HG03196 (cell line): ENCODE measurements around the gene TNFRSF1A.
"Not testable (repeated sequence)": the region's sequence is repeated elsewhere in the genome, so short reads cannot be mapped to it uniquely, and the experiment has no call there.

Source experiments
- ATAC-seq: cut with Tn5 transposase; IDR thresholded peaks from one replicate; pipeline ENCODE4 v1.9.1; 2021; ENCODE audit not compliant: unreplicated experiment

The TNFRSF1A gene

GRCh38 chr12:6307529-6307928 is 34.3 kb downstream of the TNFRSF1A start:
- no peak for ATAC-seq

GRCh38 chr12:6306599-6307220 is 35.2 kb downstream of the TNFRSF1A start:
- ATAC-seq = no peak

GRCh38 chr12:6306151-6306550 is 35.7 kb downstream of the TNFRSF1A start:
- no peak for ATAC-seq

GRCh38 chr12:6303071-6303470 is 38.8 kb downstream of the TNFRSF1A start:
- no peak for ATAC-seq

- no peak for ATAC-seq
These were observed 39.3 kb downstream of the TNFRSF1A start for GRCh38 chr12:6302621-6303020.

- no peak for ATAC-seq
These were observed 40.2 kb downstream of the TNFRSF1A start for GRCh38 chr12:6301721-6302120.

GRCh38 chr12:6297170-6297569 is 44.7 kb downstream of the TNFRSF1A start:
- ATAC-seq = no peak

GRCh38 chr12:6295094-6295811 is 46.6 kb downstream of the TNFRSF1A start:
- no peak for ATAC-seq

- no peak for ATAC-seq
These were observed 47.5 kb downstream of the TNFRSF1A start for GRCh38 chr12:6294156-6295093.

GRCh38 chr12:6292606-6293005 is 49.3 kb downstream of the TNFRSF1A start:
- no peak for ATAC-seq

GRCh38 chr12:6289906-6290305 is 52.0 kb downstream of the TNFRSF1A start:
- not testable (repeated sequence) for ATAC-seq

GRCh38 chr12:6289081-6289480 is 52.8 kb downstream of the TNFRSF1A start:
- ATAC-seq = not testable (repeated sequence)

GRCh38 chr12:6288235-6288634 is 53.6 kb downstream of the TNFRSF1A start:
- ATAC-seq = no peak

GRCh38 chr12:6285532-6286306 is 56.2 kb downstream of the TNFRSF1A start:
- no peak for ATAC-seq

- peak; percentile 73 for ATAC-seq
These were observed 56.8 kb downstream of the TNFRSF1A start for GRCh38 chr12:6285063-6285477.

GRCh38 chr12:6284273-6284672 is 57.6 kb downstream of the TNFRSF1A start:
- no peak for ATAC-seq

GRCh38 chr12:6282453-6282840 is 59.4 kb downstream of the TNFRSF1A start:
- no peak for ATAC-seq

GRCh38 chr12:6281081-6281809 is 60.6 kb downstream of the TNFRSF1A start:
- no peak for ATAC-seq

- ATAC-seq = no peak
These were observed 61.2 kb downstream of the TNFRSF1A start for GRCh38 chr12:6280672-6281071.

- ATAC-seq = no peak
These were observed 61.8 kb downstream of the TNFRSF1A start for GRCh38 chr12:6280053-6280469.
